Liver (tissue), 9 donors: Measurements from ENCODE around the gene WDR17. TPM values are rescaled to one million over a fixed set of nuclear protein-coding genes. Genes with fewer than 3 reads are reported as not detected.
A peak's percentile ranks its signal among the peaks of the same experiment; 100 is the strongest.

Experiments used
- DNase-seq: peaks from one replicate; pipeline ENCODE4 v3.0.0-alpha.2; 2017; ENCODE audit warnings: low spot score
- H3K27ac ChIP-seq, 2 donors: one replicate each; pipeline ENCODE4 v1.7.0; 2013; ENCODE audit warnings: inconsistent platforms in 2 of 2, low read length in 2 of 2, control low read depth in 1 of 2, low read depth in 1 of 2, mild to moderate bottlenecking in 1 of 2
- H3K27me3 ChIP-seq, 4 donors: one replicate each; pipeline versions ENCODE4 v1.6.1 to v1.7.0; 2013; ENCODE audit warnings: low read length in 3 of 4, inconsistent platforms in 1 of 4, mild to moderate bottlenecking in 1 of 4, moderate library complexity in 1 of 4; ENCODE audit not compliant: control insufficient read depth in 4 of 4, insufficient read depth in 4 of 4
- H3K36me3 ChIP-seq, 4 donors: one replicate each; pipeline versions ENCODE4 v1.6.1 to v1.7.0; 2013; ENCODE audit warnings: low read length in 3 of 4, mild to moderate bottlenecking in 3 of 4, low read depth in 1 of 4, moderate library complexity in 1 of 4; ENCODE audit not compliant: control insufficient read depth in 4 of 4, insufficient read depth in 3 of 4
- H3K4me1 ChIP-seq, 4 donors: one replicate each; pipeline versions ENCODE4 v1.6.1 to v1.7.0; 2013; ENCODE audit warnings: low read length in 3 of 4, mild to moderate bottlenecking in 3 of 4, moderate library complexity in 1 of 4; ENCODE audit not compliant: control insufficient read depth in 4 of 4, insufficient read depth in 4 of 4
- H3K4me3 ChIP-seq, 3 donors: one replicate each; pipeline versions ENCODE4 v1.6.1 to v1.7.0; 2013; ENCODE audit warnings: low read length in 3 of 3, control low read depth in 1 of 3, low read depth in 1 of 3, mild to moderate bottlenecking in 1 of 3
- H3K9ac ChIP-seq, 2 donors: one replicate each; pipeline ENCODE4 v1.7.0; 2013; ENCODE audit warnings: low read length in 2 of 2, mild to moderate bottlenecking in 2 of 2, moderate library complexity in 2 of 2, control low read depth in 1 of 2, low read depth in 1 of 2
- H3K9me3 ChIP-seq, 4 donors: one replicate each; pipeline versions ENCODE4 v1.6.1 to v1.7.0; 2013; ENCODE audit warnings: low read length in 3 of 4; ENCODE audit not compliant: control insufficient read depth in 4 of 4
- ATF3 ChIP-seq: IDR thresholded peaks from 2 replicates; pipeline ENCODE4 v1.6.1; 2016; ENCODE audit warnings: antibody characterized with exemption
- CTCF ChIP-seq: fragments of 150-350 bp; IDR thresholded peaks from 2 replicates; pipeline ENCODE4 v1.5.1; 2017; ENCODE audit warnings: improper control_type of control experiment, low read depth, low read length; ENCODE audit not compliant: missing input control
- EGR1 ChIP-seq, 2 donors: IDR thresholded peaks; 2 replicates each; pipeline ENCODE4 v1.6.1; 2016 to 2018; ENCODE audit warnings: antibody characterized with exemption in 2 of 2, low read depth in 2 of 2
- FOXA1 ChIP-seq: IDR thresholded peaks from 2 replicates; pipeline ENCODE4 v1.6.1; 2016; ENCODE audit warnings: antibody characterized with exemption
- FOXA2 ChIP-seq: IDR thresholded peaks from 2 replicates; pipeline ENCODE4 v1.6.1; 2016; ENCODE audit warnings: antibody characterized with exemption
- GABPA ChIP-seq, 2 donors: IDR thresholded peaks in 1 of 2; conservative IDR thresholded peaks in 1 of 2; 2 replicates each; pipeline ENCODE4 v1.6.1; 2016; ENCODE audit warnings: antibody characterized with exemption in 2 of 2, mild to moderate bottlenecking in 1 of 2, moderate library complexity in 1 of 2
- HNF4A ChIP-seq, 2 donors: conservative IDR thresholded peaks; 2 replicates each; pipeline ENCODE4 v1.6.1; 2016; ENCODE audit warnings: antibody characterized with exemption in 2 of 2, mild to moderate bottlenecking in 2 of 2
- HNF4G ChIP-seq: IDR thresholded peaks from 2 replicates; pipeline ENCODE4 v1.6.1; 2016; ENCODE audit warnings: antibody characterized with exemption
- JUND ChIP-seq, 2 donors: IDR thresholded peaks; 2 replicates each; pipeline ENCODE4 v1.6.1; 2016; ENCODE audit warnings: antibody characterized with exemption in 2 of 2
- MAX ChIP-seq: IDR thresholded peaks from 2 replicates; pipeline ENCODE4 v1.6.1; 2016; ENCODE audit warnings: antibody characterized with exemption
- NR2F2 ChIP-seq: IDR thresholded peaks from 2 replicates; pipeline ENCODE4 v1.6.1; 2016; ENCODE audit warnings: antibody characterized with exemption
- RAD21 ChIP-seq, 2 donors: IDR thresholded peaks; 2 replicates each; pipeline ENCODE4 v1.6.1; 2016; ENCODE audit warnings: antibody characterized with exemption in 2 of 2, mild to moderate bottlenecking in 2 of 2
- REST ChIP-seq: IDR thresholded peaks from 2 replicates; pipeline ENCODE4 v1.6.1; 2016; ENCODE audit warnings: antibody characterized with exemption, mild to moderate bottlenecking
- RXRA ChIP-seq, 2 donors: IDR thresholded peaks; 2 replicates each; pipeline ENCODE4 v1.6.1; 2017 to 2018; ENCODE audit warnings: antibody characterized with exemption in 2 of 2, mild to moderate bottlenecking in 1 of 2
- SP1 ChIP-seq: IDR thresholded peaks from 2 replicates; pipeline ENCODE4 v1.6.1; 2018; ENCODE audit warnings: antibody characterized with exemption, mild to moderate bottlenecking
- TAF1 ChIP-seq: conservative IDR thresholded peaks from 2 replicates; pipeline ENCODE4 v1.6.1; 2016; ENCODE audit warnings: antibody characterized with exemption, mild to moderate bottlenecking
- YY1 ChIP-seq: IDR thresholded peaks from 2 replicates; pipeline ENCODE4 v1.6.1; 2016; ENCODE audit warnings: antibody characterized with exemption, mild to moderate bottlenecking
- ZBTB33 ChIP-seq: IDR thresholded peaks from 2 replicates; pipeline ENCODE4 v1.6.1; 2016; ENCODE audit warnings: antibody characterized with exemption
- WGBS: extraction: QIAGEN DNeasy Blood & Tissue Kit; methylation state at CpG from one replicate; pipeline ENCODE4 v1.1.7; 2013; 5-methylcytosine and 5-hydroxymethylcytosine counted together
- polyA plus RNA-seq, 2 donors: library from polyadenylated mRNA; stranded (reverse) in 1 of 2; unstranded in 1 of 2; fragments of 200-250 nt in 1 of 2; fragments of >200 nt in 1 of 2; fragmentation: Nextera tagmentation in 1 of 2; extraction: Ambion mirVana in 1 of 2; gene quantifications; one replicate each; pipeline versions ENCODE4 v1.2.1 to v1.2.3, GENCODE V29; 2013 to 2015
- total RNA-seq, 2 donors: library from RNA; depleted of rRNA; stranded (reverse); fragments of >200 nt; gene quantifications; one replicate each; pipeline ENCODE4 v1.2.3, GENCODE V29; 2014
- donor health status: healthy.
- donor health status: healthy.
- donor health status: healthy.
- donor health status: healthy.
- donor health status: healthy.

WDR17 gene
- total and polyA plus RNA-seq, 4 donors, result 0.14 to 0.84 (median 0.34) TPM

GRCh38 chr4:176031922-176032321 lies 33.7 kb upstream of the WDR17 start (continued):
- TF ChIP-seq RAD21 (IDR thresholded peaks at IDR 0.05) (no peak), ZBTB33 (no peak), REST (no peak)

GRCh38 chr4:176032454-176032853 lies 33.2 kb upstream of the WDR17 start:
- no peaks in the 10 kb centered on the region for H3K9me3 ChIP-seq
- H3K36me3 ChIP-seq, result no peaks in the 10 kb centered on the region
- TF ChIP-seq CTCF (no peak), MAX (no peak), TAF1 (no peak), RAD21 (IDR thresholded peaks at IDR 0.05) (no peak), FOXA1 (no peak)

GRCh38 chr4:176034499-176034898 lies 31.1 kb upstream of the WDR17 start:
- Histone ChIP-seq H3K27ac (no peak overlapping the region), H3K27me3 (peaks cover 0 to 4% (median 0%) of the 10 kb centered on the region in 4 donors), H3K9me3 (peaks cover 0 to 6% (median 1%) of the 10 kb centered on the region in 4 donors), H3K9ac (no peak overlapping the region), H3K36me3 (no peaks in the 10 kb centered on the region), H3K4me1 (no peaks in the 10 kb centered on the region), H3K4me3 (no peak overlapping the region)
- no peak for DNase-seq
- 28% methylated on average over 1 of the region's 1 CpG for WGBS
- TF ChIP-seq RXRA (IDR thresholded peaks at IDR 0.05) (no peak), ATF3 (no peak), HNF4A (conservative IDR thresholded peaks at IDR 0.05) (no peak), JUND (IDR thresholded peaks at IDR 0.05) (no peak), GABPA (IDR thresholded peaks at IDR 0.05 in 1 of 2, conservative IDR thresholded peaks at IDR 0.05 in 1 of 2) (no peak), FOXA1 (no peak), NR2F2 (no peak), HNF4G (no peak), RAD21 (IDR thresholded peaks at IDR 0.05) (peak; percentile 68), ZBTB33 (no peak), FOXA2 (no peak), CTCF (peak; percentile 26), EGR1 (IDR thresholded peaks at IDR 0.05; ENCODE audit: low read depth in 2 of 2) (no peak), MAX (no peak), SP1 (no peak), TAF1 (no peak), YY1 (no peak)

More at GRCh38 chr4:176032454-176032853, 33.2 kb upstream of the WDR17 start:
- no peak for DNase-seq
- H3K27ac ChIP-seq, result no peak overlapping the region
- H3K4me1 ChIP-seq, result no peaks in the 10 kb centered on the region
- H3K4me3 ChIP-seq, result no peak overlapping the region
- H3K27me3 ChIP-seq, result peaks cover 0 to 7% (median 0%) of the 10 kb centered on the region in 4 donors
- H3K9ac ChIP-seq, result no peak overlapping the region
